Neural progenitor cell (in vitro differentiated cells): ENCODE measurements around the gene CEP170B.

Experiments
- EZH2 ChIP-seq: fragments of 200-600 bp; sonication (generic); IDR thresholded peaks from 2 replicates; pipeline ENCODE4 v1.6.1; 2017; ENCODE audit warnings: antibody characterized with exemption, mild to moderate bottlenecking, moderate library complexity
- EZH2phosphoT487 ChIP-seq: fragments of 200-600 bp; sonication (generic); IDR thresholded peaks from 2 replicates; pipeline ENCODE4 v1.6.1; 2017; ENCODE audit warnings: antibody characterized with exemption
- TF ChIP-seq, protein P1 (sequence below): fragments of 200-600 bp; sonication (generic); IDR thresholded peaks from 2 replicates; pipeline ENCODE4 v1.5.1; 2017; ENCODE audit warnings: antibody characterized with exemption, mild to moderate bottlenecking

DNA sequence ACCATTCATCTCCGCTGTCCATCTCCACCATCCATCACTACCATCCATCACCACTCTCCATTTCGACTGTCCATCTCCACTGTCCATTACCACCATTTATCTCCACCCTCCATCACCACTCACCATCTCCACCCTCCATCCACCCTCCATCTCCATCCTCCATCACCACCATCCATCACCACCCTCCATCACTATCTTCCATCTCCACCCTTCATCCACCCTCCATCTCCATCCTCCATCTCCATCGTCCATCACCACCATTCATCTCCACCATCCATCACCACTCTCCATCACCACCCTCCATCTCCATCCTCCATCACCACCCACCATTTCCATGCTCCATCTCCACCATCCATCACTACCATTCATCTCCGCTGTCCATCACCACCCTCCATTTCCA is 5.2 kb upstream of the CEP170B start:
- TF ChIP-seq, protein P1, sequence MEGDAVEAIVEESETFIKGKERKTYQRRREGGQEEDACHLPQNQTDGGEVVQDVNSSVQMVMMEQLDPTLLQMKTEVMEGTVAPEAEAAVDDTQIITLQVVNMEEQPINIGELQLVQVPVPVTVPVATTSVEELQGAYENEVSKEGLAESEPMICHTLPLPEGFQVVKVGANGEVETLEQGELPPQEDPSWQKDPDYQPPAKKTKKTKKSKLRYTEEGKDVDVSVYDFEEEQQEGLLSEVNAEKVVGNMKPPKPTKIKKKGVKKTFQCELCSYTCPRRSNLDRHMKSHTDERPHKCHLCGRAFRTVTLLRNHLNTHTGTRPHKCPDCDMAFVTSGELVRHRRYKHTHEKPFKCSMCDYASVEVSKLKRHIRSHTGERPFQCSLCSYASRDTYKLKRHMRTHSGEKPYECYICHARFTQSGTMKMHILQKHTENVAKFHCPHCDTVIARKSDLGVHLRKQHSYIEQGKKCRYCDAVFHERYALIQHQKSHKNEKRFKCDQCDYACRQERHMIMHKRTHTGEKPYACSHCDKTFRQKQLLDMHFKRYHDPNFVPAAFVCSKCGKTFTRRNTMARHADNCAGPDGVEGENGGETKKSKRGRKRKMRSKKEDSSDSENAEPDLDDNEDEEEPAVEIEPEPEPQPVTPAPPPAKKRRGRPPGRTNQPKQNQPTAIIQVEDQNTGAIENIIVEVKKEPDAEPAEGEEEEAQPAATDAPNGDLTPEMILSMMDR = no peak
- TF ChIP-seq EZH2 (no peak), EZH2phosphoT487 (no peak)
